PFSK-1 (cell line): ENCODE results near the gene ARAP1.

Experiments used
- POLR2AphosphoS5 ChIP-seq: IDR thresholded peaks from 2 replicates; pipeline ENCODE4 v1.6.1; 2012; ENCODE audit warnings: low read depth, mild to moderate bottlenecking, control low read depth, low read length, moderate library complexity
- REST ChIP-seq, 2 experiments: IDR thresholded peaks; 2 replicates each; pipeline versions ENCODE4 v1.6.1 to v1.8.0; 2011 to 2012; ENCODE audit warnings: low read depth in 2 of 2, low read length in 2 of 2, control low read depth in 1 of 2, inconsistent platforms in 1 of 2, mild to moderate bottlenecking in 1 of 2, moderate library complexity in 1 of 2; ENCODE audit not compliant: insufficient read depth in 1 of 2
- SIN3A ChIP-seq: IDR thresholded peaks from 2 replicates; pipeline ENCODE4 v1.6.1; 2012; ENCODE audit warnings: mild to moderate bottlenecking, low read length, moderate library complexity, borderline replicate concordance; ENCODE audit not compliant: insufficient read depth
- TAF1 ChIP-seq: IDR thresholded peaks from 2 replicates; pipeline ENCODE4 v1.6.1; 2012; ENCODE audit warnings: low read length, control low read depth, borderline replicate concordance; ENCODE audit not compliant: insufficient read depth

- TF ChIP-seq REST (IDR thresholded peaks at IDR 0.05; ENCODE audit: insufficient read depth in 1 of 2, low read depth in 2 of 2, low read length in 2 of 2) = no peak
- no peak for TF ChIP-seq TAF1
- no peak for TF ChIP-seq POLR2AphosphoS5
- no peak for TF ChIP-seq SIN3A
These were observed 39.9 kb downstream of the ARAP1 start for GRCh38 chr11:72712168-72712751.
